HEK293T (cell line): ENCODE results near the gene CGREF1.

Experiments
- ELF4 ChIP-seq: fragments of 450-650 bp; IDR thresholded peaks from 2 replicates; pipeline ENCODE4 v1.6.1; 2017; ENCODE audit warnings: antibody characterized with exemption
- FOXA1 ChIP-seq: fragments of 450-650 bp; IDR thresholded peaks from 2 replicates; pipeline ENCODE4 v1.6.1; 2016; ENCODE audit warnings: mild to moderate bottlenecking
- HDGF ChIP-seq: fragments of 450-650 bp; IDR thresholded peaks from 2 replicates; pipeline ENCODE4 v1.6.1; 2017; ENCODE audit warnings: antibody characterized with exemption, borderline replicate concordance
- L3MBTL2 ChIP-seq: fragments of 450-650 bp; conservative IDR thresholded peaks from 2 replicates; pipeline ENCODE4 v1.6.1; 2016; ENCODE audit warnings: mild to moderate bottlenecking
- LEF1 ChIP-seq: fragments of 450-650 bp; IDR thresholded peaks from 2 replicates; pipeline ENCODE4 v1.6.1; 2017; ENCODE audit warnings: mild to moderate bottlenecking, borderline replicate concordance
- SP1 ChIP-seq: fragments of 450-650 bp; IDR thresholded peaks from 2 replicates; pipeline ENCODE4 v1.6.1; 2017
- SUZ12 ChIP-seq: fragments of 450-650 bp; IDR thresholded peaks from 2 replicates; pipeline ENCODE4 v1.6.1; 2016; ENCODE audit warnings: mild to moderate bottlenecking
- TARDBP ChIP-seq: fragments of 450-650 bp; IDR thresholded peaks from 2 replicates; pipeline ENCODE4 v1.6.1; 2016
- ZNF384 ChIP-seq: fragments of 450-650 bp; IDR thresholded peaks from 2 replicates; pipeline ENCODE4 v1.6.1; 2016
- TF ChIP-seq, protein P1 (sequence below): fragments of 450-650 bp; IDR thresholded peaks from 2 replicates; pipeline ENCODE4 v1.6.1; 2016

DNA sequence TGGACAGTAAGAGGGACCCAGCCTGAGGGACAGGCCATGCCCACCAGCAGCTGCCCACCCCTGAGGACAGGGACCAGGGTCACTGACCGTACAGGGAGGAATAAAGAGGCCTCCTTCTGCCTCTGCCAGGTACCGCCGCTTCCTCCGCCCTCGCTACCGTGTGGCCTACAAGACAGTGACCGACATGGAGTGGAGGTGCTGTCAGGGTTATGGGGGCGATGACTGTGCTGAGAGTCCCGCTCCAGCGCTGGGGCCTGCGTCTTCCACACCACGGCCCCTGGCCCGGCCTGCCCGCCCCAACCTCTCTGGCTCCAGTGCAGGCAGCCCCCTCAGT lies 38.4 kb downstream of the CGREF1 start:
- no peak for TF ChIP-seq LEF1
- TF ChIP-seq ELF4: no peak
- TF ChIP-seq ZNF384: no peak
- TF ChIP-seq, protein P1, sequence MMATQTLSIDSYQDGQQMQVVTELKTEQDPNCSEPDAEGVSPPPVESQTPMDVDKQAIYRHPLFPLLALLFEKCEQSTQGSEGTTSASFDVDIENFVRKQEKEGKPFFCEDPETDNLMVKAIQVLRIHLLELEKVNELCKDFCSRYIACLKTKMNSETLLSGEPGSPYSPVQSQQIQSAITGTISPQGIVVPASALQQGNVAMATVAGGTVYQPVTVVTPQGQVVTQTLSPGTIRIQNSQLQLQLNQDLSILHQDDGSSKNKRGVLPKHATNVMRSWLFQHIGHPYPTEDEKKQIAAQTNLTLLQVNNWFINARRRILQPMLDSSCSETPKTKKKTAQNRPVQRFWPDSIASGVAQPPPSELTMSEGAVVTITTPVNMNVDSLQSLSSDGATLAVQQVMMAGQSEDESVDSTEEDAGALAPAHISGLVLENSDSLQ: no peak
- TF ChIP-seq FOXA1: no peak
- no peak for TF ChIP-seq SP1
- no peak for TF ChIP-seq L3MBTL2
- TF ChIP-seq SUZ12: no peak
- no peak for TF ChIP-seq TARDBP
- TF ChIP-seq HDGF: no peak
